Fibroblast of the conjunctiva (primary cell): ENCODE results near the gene PRDM10.
"Not testable (repeated sequence)": the region's sequence is repeated elsewhere in the genome, so short reads cannot be mapped to it uniquely, and the experiment has no call there.

Experiments
- DNase-seq: peaks from one replicate; pipeline ENCODE4 v3.0.0-alpha.2; 2010; ENCODE audit warnings: low read depth

PRDM10 gene

GRCh38 chr11:129974672-129975071, 28.0 kb downstream of the PRDM10 start:
- no peak for DNase-seq

GRCh38 chr11:129974237-129974636, 28.4 kb downstream of the PRDM10 start:
- no peak for DNase-seq

GRCh38 chr11:129973809-129974208, 28.8 kb downstream of the PRDM10 start:
- no peak for DNase-seq

DNA sequence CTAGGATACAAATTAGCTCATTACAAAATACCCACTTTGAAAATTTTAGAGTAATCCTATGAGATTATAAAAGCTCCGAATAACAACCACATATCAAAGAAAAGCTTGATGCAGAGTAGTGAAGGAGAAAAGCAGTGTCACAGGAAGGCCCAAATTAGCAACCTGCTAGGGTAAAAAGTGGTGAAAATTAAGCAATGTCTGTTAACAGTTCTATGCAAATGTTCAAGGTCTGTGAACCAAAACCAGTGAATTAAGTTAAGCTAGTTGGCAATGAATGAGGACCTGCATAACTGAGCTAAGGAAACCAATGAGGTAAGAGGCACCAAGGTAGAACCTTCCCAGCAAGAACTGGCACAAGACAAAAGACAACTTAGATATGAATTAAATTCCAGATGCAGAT, 29.6 kb downstream of the PRDM10 start:
- DNase-seq: no peak

DNA sequence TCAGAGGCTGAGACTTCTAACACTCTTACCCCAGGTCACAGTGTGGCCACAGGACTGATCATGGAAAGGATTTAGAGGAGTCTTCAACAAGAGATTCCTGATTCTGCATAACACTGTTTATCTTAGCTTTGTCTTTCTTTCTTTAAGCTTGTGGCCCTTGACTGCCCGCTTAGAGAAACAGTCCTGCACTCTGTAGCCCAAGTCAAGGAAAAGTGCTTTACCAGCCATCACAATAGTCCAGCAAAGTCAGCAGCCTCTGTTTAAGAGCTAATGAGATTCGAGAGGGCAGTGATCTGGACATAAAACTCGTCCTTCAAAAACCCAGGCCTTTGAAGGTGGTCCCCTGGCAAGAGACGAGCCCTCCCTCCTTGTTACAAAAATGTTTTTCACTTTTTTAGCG, 30.0 kb downstream of the PRDM10 start:
- no peak for DNase-seq

DNA sequence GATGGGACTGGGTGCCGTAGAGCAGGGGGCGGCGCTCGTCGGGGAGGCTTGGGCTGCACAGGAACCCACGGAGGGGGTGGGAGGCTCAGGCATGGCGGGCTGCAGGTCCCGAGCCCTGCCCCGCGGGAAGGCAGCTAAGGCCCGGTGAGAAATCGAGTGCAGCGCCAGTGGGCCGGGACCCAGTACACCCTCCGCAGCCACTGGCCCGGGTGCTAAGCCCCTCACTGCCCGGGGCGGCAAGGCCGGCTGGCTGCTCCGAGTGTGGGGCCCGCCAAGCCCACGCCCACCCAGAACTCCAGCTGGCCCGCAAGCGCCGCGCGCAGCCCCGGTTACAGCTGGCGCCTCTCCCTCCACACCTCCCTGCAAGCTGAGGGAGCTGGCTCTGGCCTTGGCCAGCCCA, 30.8 kb downstream of the PRDM10 start:
- not testable (repeated sequence) for DNase-seq

- no peak for DNase-seq
Observed at GRCh38 chr11:129969920-129970319, 32.7 kb downstream of the PRDM10 start.

GRCh38 chr11:129968591-129969419, 33.8 kb downstream of the PRDM10 start:
- no peak for DNase-seq

GRCh38 chr11:129967996-129968395, 34.6 kb downstream of the PRDM10 start:
- DNase-seq: no peak

DNA sequence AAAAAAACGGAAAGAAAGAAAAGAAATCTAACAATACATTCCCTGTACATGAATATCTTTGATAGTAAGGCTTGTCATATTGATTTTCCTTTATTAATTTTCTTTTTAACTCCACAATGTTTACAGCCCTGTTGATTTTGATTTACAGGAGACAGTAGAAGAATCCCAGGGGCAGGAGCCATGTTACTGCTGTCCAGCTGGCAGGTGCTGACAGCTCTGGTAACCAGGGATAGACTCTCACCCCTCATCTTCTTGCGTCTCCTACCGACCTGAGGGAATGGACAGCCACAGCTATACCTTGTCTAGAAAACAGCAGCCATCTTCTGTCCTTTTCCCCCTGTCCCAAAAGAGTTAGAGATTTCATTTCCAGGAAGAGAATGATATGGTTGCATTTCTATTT, 37.4 kb downstream of the PRDM10 start:
- no peak for DNase-seq

GRCh38 chr11:129960216-129961214, 42.1 kb downstream of the PRDM10 start:
- peak; percentile 45 for DNase-seq

DNA sequence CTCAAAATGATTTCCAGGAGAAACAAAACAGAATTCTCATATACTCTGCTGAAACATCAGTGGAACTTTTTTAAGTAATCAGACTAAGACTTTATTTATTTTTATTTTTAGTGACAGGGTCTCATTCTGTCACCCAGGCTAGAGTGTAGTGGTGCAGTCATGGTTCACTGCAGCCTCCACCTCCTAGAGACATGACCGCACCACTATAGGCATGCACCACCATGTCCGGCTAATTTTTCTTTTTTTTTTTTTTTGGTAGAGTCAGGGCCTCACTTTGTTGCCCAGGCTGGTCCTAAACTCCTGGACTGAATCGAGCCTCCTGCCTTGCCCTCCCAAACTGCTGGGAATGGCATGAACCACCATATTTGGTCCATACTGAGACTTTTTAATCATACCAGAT, 42.9 kb downstream of the PRDM10 start:
- DNase-seq: no peak

DNA sequence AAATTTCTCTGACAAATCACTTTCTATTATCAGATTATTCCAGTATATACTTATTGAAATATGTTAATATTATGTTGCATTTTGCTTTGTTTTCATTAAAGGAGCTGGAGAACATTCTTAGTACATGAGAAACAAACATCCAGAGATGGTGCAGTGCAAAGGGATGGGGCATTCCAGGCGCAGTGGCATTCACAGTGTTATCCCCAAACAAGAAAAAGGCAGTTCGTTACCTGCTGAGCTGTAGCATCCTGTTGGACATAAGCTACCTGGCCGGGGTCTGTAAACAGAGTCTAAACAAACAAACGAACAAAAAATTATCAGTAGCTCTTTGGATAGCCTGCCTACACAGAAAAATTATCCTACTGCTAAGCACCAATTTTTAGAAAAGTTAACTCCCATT, 47.4 kb downstream of the PRDM10 start:
- DNase-seq: no peak

- DNase-seq: not testable (repeated sequence)
Observed at GRCh38 chr11:129954703-129955102, 47.9 kb downstream of the PRDM10 start.

DNA sequence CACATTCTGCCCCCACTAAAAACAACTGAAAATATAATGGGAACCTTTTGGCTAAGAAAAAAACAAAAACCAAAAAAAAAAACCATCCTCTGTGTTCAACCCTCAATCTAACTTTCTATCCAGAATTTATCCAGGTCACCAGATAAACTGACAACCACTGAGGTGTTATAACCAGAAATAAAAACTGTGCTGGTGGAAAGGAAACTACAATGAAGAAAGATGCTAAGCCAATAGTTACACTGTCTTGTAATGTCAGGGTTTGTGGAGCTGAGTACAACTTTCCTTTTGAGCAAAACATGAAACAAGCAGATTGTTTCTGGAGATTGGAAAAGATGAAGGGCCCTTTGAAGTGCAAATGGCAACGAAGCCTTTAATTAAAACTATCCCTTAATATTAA, 50.8 kb downstream of the PRDM10 start:
- DNase-seq: no peak

DNA sequence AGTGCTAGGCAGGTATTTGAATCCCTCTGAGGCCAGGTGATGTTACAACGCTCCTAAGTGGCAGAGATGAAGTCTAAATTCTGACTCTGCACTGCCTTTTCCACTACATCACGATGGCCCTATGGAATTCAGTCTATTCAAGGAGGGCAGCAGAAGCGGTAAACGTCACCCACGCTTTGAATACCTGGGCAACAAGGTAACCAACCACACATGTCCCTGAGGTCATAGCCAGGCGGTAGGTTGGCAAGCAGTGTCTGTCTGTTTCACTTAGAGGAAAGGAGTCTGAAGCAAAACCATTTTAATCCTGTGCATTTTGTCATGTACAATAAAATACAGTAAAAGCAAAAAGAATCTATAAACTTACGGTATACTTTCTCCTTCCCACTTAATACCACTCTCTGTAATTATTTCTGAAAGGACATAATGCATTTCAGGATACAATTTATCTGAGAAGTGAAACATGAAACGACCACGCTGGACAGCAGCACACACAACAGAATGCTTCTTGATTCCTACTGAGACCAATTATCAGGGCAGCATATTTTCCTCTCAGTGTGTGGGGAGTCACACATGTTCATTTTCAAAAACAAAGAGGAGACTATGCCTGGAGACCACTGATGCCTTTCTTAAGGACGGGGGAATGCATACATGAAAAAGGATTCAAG, 51.3 kb downstream of the PRDM10 start:
- no peak for DNase-seq

GRCh38 chr11:129950101-129951091, 52.2 kb downstream of the PRDM10 start:
- DNase-seq: peak; percentile 12

DNA sequence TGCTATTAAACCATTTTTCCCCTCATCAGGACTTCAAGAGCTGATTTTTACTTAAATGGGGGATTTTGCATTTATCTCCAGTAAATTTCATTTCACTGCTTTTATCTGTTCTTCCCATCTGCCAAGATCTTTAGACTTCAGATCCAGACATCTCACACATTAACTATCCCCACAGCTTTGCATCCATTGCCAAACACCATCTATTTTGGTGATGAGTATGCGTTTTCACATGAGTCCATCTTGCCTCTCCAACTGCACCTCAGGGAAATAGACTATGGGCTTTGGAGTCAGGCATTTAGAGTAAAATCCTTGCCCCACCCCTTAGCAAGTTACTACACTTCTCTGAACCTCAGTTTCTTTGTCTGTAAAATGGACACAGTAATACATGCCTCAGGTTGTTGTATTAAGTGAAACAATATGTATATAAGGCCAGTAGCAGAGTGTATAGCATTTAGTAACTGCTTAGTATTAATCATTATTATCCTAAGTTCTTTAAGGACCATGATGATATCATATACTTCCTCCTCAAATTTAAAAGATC, 53.6 kb downstream of the PRDM10 start:
- DNase-seq: no peak

GRCh38 chr11:129947474-129947873, 55.2 kb downstream of the PRDM10 start:
- no peak for DNase-seq

DNA sequence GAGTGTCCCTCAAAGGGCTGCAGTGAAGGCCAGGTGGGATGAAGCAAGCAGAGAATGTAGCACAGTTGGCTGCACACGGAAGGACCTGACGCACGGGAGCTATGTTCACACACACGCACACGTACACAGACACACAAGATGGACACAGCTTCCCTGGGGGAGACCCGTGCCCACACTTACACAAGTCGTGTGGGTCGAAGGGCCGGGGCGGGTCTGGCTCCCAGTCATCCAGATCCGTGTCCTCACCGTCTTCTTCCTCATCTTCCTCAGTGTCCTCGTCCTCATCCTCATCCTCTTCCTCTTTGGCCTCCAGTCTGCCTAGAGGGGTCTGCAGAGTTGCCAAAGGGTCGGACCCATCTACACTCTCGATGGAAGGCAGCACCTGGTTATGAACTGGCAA, 55.7 kb downstream of the PRDM10 start:
- DNase-seq: no peak

GRCh38 chr11:129946256-129946655, 56.4 kb downstream of the PRDM10 start:
- DNase-seq: no peak
